ENCODE data around the gene TRPV2.
A peak's percentile ranks its signal among the peaks of the same experiment; 100 is the strongest.
"Not testable (repeated sequence)": the region's sequence is repeated elsewhere in the genome, so short reads cannot be mapped to it uniquely, and the experiment has no call there.

TRPV2 gene

DNA sequence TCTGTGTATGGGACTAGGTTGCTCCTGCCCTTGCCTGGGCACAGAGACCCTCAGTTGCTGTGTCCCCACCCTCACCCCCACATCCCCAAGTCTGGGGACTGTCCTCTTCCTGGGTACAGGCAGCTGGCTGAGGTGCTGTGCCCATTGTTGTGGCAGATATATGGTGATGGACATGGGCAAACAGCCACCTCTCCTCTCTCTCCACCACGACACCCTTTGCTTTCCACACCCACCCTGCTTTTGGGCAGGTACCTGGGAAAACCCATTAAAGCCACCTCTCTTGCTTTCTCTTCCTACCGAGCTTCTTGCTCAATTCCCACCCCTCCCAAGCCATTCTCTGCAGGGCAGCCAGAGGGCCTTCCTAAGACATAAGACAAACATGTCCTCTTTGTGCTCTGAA is 21.7 kb downstream of the TRPV2 start:
- no peak for DNase-seq

DNA sequence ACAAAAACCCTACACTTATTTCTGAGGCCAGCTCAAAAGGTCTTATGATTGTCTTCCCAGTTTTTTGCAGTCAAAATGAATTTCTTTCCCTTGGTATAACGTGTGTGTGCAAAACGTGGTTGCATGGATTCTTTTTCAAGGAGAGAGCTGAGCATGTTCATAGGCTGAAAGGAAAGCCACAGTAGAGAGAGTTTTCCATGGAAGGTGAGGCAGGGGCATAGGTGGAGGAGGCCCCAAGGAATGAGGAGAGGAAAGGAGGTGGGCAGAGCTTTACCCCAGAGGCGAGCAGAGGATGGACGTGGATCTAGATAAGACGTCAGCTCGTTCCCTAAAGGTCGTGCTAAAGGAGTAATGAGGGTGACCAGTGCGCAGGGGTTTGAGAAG is 22.8 kb downstream of the TRPV2 start:
- DNase-seq = no peak

DNA sequence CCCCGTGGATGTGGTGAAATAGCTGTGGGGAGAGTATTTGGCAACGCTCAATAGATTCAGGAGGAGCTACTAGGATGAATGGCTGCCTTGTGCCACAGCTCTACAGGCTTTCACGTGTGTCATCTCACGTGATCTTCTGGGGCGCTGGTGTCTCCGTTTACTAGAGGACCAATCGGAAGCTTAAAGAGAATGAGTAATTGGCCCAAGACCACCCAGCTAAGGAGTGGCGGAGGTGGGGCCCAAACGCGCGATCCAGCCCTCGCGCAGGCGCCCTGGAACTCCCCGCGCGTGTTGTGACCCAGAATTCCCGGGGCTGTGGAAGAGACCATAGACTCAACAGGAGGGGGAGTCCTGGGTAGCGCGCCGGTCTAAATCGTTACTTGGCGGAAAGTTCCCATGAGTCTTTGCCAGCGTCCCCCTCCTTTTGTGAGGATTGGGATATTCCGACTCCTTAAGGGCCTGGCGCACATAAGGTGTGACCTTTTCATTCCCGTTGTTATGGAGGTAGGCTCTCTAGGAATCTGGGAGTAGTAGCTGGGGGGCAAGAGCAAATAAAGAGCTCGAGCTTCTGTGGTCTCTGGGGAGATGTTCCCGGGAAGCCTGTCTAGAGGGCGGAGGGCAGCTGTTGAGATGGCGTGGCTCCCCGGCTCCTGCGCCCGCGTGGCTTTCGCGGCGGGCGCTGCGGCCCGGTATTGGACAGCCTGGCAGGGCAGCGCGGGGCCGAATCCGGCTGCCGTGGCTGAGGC is 23.4 kb downstream of the TRPV2 start:
- peak; percentile 99 for DNase-seq

- no peak for DNase-seq
These were observed 24.0 kb downstream of the TRPV2 start for GRCh38 chr17:16439303-16439791.

DNA sequence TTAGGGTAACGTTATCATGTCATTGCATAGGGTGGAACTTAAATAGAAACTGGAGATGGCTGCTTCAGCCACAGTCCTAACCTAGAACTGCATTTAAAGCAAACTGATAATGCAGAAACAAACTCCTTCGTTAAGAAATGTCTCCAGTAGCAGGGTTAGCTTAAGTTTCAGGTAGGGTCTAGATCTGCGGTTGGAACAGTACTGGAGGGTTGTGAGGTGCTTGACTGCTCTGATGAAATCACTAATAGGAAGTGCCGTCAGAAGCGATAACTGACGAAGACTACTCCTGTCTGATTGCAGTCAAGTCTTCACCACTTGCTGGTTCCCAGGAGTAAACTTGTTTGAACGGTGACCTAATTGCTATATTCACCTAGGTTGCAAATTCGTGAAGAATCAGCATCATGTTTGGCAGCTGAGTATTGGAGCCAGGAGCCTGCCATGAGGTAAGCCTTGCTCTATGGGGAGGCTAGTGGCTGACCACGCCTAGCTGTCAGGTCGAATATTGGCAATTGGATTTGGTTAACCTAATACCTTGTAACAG is 24.5 kb downstream of the TRPV2 start:
- peak; percentile 68 for DNase-seq

- DNase-seq = not testable (repeated sequence)
These were observed 25.0 kb downstream of the TRPV2 start for GRCh38 chr17:16440354-16440753.

- DNase-seq = no peak
These were observed 25.7 kb downstream of the TRPV2 start for GRCh38 chr17:16440901-16441629.

- no peak for DNase-seq
These were observed 26.8 kb downstream of the TRPV2 start for GRCh38 chr17:16442141-16442540.

DNA sequence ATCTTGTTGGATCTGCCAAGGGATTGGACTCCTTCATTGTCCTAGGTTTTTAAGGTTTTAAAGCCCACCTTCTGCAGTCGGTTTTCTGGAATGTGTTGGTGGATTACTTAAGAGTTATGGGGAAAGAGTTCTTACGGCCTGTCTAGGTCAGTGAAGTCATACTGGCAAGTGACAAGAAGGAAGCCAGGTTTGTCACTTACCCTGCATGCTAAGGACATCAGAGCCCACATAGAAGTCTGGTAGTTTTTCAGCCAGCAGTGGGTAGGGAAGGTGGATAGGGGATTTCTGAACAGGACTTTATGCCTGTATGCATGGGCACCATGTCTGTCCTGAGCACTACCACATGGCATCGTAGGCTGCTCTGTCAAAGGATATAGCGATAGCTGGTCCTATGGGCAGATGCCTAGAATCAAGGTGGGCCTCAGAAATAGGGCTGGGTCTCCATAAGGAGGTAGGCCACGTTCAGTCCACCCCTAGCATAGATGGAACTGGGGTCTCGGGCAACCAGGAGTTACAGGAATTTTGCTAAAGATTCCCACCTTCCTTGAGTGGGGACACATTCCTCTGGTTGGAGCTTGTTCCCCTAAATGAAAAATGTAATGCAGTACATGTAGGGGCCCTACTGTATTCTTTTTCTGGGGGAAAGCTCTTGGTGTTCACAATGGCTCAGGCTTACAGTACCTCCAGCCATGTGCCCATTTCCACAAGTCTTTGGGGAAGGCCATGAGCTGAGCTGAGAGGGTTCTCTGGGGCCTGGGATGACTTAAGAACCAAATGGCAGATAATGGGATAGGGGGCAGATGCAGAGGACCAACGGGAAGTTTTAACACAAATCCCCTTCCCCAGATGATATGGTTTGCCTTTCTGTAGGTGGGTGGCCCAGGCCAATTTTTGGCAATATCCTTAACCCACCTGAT is 27.5 kb downstream of the TRPV2 start:
- peak; percentile 53 for DNase-seq

- peak; percentile 59 for DNase-seq
These were observed 28.3 kb downstream of the TRPV2 start for GRCh38 chr17:16443511-16444257.

GRCh38 chr17:16444258-16444886 is 29.0 kb downstream of the TRPV2 start:
- DNase-seq = peak; percentile 51

GRCh38 chr17:16446338-16446983 is 31.1 kb downstream of the TRPV2 start:
- DNase-seq = peak; percentile 42

DNA sequence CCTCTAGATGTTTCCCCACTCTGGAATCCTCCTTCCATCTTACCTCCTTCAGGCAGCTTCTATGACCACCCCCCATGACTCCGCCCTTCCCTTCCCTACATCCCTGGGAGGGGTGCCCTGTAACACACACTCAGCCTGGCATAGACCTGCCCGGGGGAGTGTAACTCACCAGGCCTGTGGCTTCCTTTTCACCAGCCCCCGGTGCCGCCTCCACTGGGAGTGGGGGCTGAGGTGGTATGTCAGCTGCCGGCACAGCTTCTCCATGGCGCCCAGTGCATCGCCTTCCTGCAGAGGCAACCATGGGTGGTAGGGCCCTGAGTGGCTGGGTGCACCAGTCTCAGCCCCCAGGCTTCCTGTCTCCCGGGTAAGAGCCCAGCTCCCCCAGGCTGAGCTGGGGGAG is 32.3 kb downstream of the TRPV2 start:
- DNase-seq = no peak

DNA sequence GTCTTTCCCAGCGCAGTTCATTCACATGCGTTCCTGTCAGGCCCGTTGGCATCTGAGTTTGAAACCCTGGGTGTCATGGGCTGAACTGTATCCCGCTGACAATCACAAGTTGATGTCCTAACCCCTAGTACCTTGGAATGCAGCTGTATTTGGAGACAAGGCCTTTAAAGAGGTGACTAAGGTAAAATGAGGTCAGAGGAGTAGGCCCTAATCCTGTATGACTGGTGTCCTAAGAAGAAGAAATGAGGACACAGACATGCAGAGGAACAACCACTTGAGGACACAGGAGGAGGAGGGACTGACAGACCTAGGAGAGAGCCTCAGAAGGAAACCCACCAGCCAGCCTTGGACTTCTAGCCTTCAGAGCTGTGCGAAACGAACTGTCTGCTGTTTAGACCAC is 33.1 kb downstream of the TRPV2 start:
- DNase-seq = no peak

DNA sequence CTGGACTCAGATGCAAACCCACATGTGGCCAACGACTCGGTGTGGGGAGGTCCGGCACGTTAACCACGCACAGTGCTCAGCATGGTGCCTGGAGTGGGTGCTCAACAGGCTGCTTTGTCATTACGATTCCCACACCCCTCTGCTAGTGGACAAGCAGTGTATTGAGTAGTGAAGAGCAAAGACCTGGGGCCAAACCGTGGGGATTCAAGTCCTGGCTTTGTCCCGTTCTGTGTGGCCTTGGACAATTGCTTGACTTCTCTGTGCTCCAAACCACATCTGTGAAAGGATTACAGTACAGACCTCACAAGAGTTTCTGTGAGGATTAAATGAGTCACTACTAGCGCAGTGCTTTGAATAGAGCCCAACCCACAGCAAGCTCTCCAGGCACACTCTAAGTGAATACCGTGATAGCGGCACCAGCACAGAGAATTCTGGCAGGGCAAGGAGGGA is 33.8 kb downstream of the TRPV2 start:
- DNase-seq = peak; percentile 61

DNA sequence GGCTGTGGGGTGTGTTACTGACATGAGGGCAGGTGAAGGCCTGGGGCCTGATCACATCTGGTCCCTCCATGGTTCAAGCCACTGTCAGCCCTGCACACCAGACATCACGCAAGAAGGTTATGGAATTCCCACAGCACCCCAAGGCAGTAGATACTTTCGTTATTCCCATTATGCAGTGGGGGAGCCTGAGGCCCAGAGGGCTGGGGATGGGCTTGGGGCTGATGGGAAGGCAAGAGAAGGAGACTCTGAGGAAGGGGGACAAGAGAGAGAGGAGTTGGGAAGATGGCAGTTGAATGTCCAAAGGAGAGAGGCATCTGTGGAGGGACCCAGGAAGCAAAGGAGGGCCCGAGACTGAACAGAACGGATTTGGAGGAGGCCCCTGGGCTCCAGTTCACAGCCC is 34.7 kb downstream of the TRPV2 start:
- no peak for DNase-seq

DNA sequence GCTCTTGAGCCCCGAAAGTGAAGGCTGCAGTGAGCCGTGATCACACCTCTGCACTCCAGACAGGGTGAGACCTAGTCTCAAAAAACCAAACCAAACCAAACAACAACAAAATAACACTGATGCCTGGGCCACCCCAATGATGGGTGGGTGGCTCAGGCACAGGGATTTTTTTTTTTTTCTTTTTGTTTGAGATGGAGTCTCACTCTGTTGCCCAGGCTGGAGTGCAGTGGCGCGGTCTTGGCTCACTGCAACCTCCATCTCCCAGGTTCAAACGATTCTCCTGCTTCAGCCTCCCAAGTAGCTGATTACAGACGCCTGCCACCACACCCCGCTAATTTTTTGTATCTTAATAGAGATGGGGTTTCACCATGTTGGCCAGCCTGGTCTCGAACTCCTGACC is 36.9 kb downstream of the TRPV2 start:
- DNase-seq = not testable (repeated sequence)

GRCh38 chr17:16453493-16453851 is 38.1 kb downstream of the TRPV2 start:
- DNase-seq = no peak

- DNase-seq = no peak
These were observed 40.8 kb downstream of the TRPV2 start for GRCh38 chr17:16455997-16456741.

DNA sequence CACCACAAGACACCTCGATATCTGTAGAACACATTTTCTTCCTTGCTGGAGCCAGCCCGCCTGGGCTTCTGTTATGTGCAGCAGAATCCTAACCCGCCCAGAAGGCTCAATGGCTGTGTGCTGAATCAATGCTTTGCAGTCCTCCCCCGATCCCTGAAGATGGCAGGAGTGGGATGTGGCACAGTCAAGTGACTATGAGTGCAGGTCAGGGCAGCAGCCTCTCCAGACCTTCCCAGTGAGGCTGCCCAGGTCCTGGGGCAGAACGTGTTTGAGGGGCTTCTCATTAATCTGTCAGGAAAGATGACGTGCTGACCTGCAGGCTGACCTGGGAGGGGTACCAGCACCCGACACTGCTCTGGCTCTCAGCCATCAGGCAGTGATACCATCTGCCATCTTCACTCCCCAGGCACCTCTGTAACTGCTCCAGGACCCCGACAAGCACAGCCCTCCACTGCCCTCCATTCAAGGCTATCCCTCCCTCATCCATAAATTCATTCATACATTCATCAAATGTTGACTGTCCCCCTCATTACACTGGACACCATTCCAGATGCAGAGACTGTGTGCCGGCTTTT is 41.5 kb downstream of the TRPV2 start:
- no peak for DNase-seq
